BJ (cell line): ENCODE data around the gene ENGASE. TPM values are rescaled to one million over a fixed set of nuclear protein-coding genes. Genes with fewer than 3 reads are reported as not detected.

ENCODE experiments used
- CTCF ChIA-PET: fragments of 350-600 bp; formaldehyde crosslinking; extraction: SDS; loops from one replicate; lab custom pipeline; 2021; ENCODE audit warnings: antibody characterized with exemption, inconsistent platforms; lab: Yijun Ruan, JAX
- POLR2A ChIA-PET: fragments of 300-600 bp; sonication (Branson Sonifier 250); formaldehyde crosslinking; extraction: SDS; loops from one replicate; lab custom pipeline; 2021; ENCODE audit warnings: antibody characterized with exemption; lab: Charles Lee
- DNase-seq: peaks from one replicate; pipeline ENCODE4 v3.0.0-alpha.2; 2011; ENCODE audit warnings: low read depth
- H3K27me3 ChIP-seq: 2 replicates; pipeline ENCODE4 v1.6.0; 2011; ENCODE audit warnings: low read length; ENCODE audit not compliant: control insufficient read depth, insufficient read depth
- H3K36me3 ChIP-seq: 2 replicates; pipeline ENCODE4 v1.5.1; 2011; ENCODE audit warnings: low read length; ENCODE audit not compliant: control insufficient read depth, insufficient read depth
- H3K4me3 ChIP-seq: 2 replicates; pipeline ENCODE4 v1.5.1; 2011; ENCODE audit warnings: low read depth, mild to moderate bottlenecking, control low read depth, low read length
- CTCF ChIP-seq: IDR thresholded peaks from 2 replicates; pipeline ENCODE4 v1.5.1; 2011; ENCODE audit warnings: low read depth, mild to moderate bottlenecking, control low read depth, inconsistent platforms, low read length, moderate library complexity; ENCODE audit not compliant: insufficient read depth
- polyA plus RNA-seq: library from polyadenylated mRNA; depleted of rRNA; stranded (reverse); fragments of >200 nt; gene quantifications from 2 replicates; pipeline ENCODE4 v1.2.3, GENCODE V29; 2011

The ENGASE gene
- polyA plus RNA-seq, 1 experiment = 7.4 TPM

- ChIA-PET POLR2A (interaction anchor here (0.6 kb wide), 1 partner anchor 40 kb away, joined by 4 read pairs; the partner anchor contains the start of gene CANT1), CTCF (interaction anchor here (1.2 to 4.3 kb wide), 7 partner anchors 8 to 343 kb away, joined by 3 to 23 read pairs (median 4); no protein-coding TSS in a partner anchor)
- no peak for TF ChIP-seq CTCF
- H3K27me3 ChIP-seq = no peaks in the 10 kb centered on the region; the same call in 1 of the 2 replicates
- DNase-seq = no peak
- H3K36me3 ChIP-seq = peaks cover 2% of the 10 kb centered on the region; the same call in 1 of the 2 replicates
- H3K4me3 ChIP-seq = no peak overlapping the region
These were observed 25.5 kb upstream of the ENGASE start for GRCh38 chr17:79048826-79049755.

- ChIA-PET POLR2A (interaction anchor here (0.6 kb wide), 1 partner anchor 40 kb away, joined by 4 read pairs; the partner anchor contains the start of gene CANT1), CTCF (interaction anchor here (1.4 to 4.3 kb wide), 4 partner anchors 9 to 343 kb away, joined by 4 to 23 read pairs (median 12); no protein-coding TSS in a partner anchor)
- peaks cover 2% of the 10 kb centered on the region; the same call in 1 of the 2 replicates for H3K36me3 ChIP-seq
- TF ChIP-seq CTCF = no peak
- H3K4me3 ChIP-seq = no peak overlapping the region
- no peaks in the 10 kb centered on the region; the same call in 1 of the 2 replicates for H3K27me3 ChIP-seq
- DNase-seq = no peak
These were observed 24.8 kb upstream of the ENGASE start for GRCh38 chr17:79049821-79050220.

DNA sequence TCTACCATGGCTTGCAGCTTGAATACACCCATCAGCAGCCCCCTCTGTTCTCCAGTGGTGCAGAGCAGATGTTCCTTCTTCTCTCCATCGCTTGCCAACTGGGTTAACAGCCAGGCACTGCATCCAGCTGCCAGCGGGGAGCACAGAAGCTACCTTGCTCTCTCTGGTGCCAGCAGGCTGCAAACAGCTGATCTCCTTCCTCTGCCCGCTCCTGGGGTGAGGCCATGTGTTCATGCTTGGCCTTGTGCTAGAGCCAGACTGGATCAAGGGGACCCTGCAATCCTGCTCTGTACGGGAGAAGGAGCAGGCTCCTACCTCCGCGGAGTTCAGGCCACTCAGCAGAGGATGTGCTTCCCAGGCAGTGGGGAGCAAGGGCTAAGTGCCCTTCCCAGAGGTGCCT, 24.1 kb upstream of the ENGASE start:
- POLR2A ChIA-PET = no interaction called here

DNA sequence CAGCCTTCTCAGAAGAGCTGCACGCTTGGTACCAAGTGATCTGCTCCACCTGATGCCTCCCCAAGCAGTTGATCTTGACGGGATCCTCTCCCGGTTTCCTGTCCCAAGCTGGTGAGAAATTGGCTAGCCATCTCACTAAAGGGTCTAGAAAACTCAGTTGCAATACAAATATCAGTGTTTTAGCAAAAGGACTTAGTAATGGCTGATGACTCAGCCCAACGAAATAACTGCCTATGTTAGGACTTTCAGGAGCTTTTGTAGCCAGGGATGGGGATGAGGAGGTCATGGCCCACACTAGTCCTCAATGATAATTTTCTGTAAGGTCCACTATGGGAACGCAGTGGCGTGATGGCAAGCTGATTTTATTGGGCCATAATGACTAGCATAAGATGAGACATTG, 23.3 kb upstream of the ENGASE start:
- no peak for DNase-seq
- Histone ChIP-seq H3K36me3 (peaks cover 2% of the 10 kb centered on the region; the same call in 1 of the 2 replicates), H3K4me3 (no peak overlapping the region), H3K27me3 (no peaks in the 10 kb centered on the region; the same call in 1 of the 2 replicates)
- CTCF ChIA-PET = interaction anchor here (0.5 to 4.3 kb wide), 5 partner anchors 9 to 340 kb away, joined by 3 to 20 read pairs (median 4); no protein-coding TSS in a partner anchor
- no peak for TF ChIP-seq CTCF
- POLR2A ChIA-PET = interaction anchor here (0.6 kb wide), 1 partner anchor 8 kb away, joined by 13 read pairs; no protein-coding TSS in a partner anchor

More for the DNA sequence above, 24.1 kb upstream of the ENGASE start:
- Histone ChIP-seq H3K27me3 (no peaks in the 10 kb centered on the region; the same call in 1 of the 2 replicates), H3K36me3 (peaks cover 2% of the 10 kb centered on the region; the same call in 1 of the 2 replicates), H3K4me3 (no peak overlapping the region)
- DNase-seq = no peak
- CTCF ChIA-PET = interaction anchor here (0.5 to 4.3 kb wide), 6 partner anchors 8 to 342 kb away, joined by 3 to 23 read pairs (median 4); no protein-coding TSS in a partner anchor
- no peak for TF ChIP-seq CTCF
